HG02943 (cell line): ENCODE measurements around the gene NRF1.

Experiments
- ATAC-seq: cut with Tn5 transposase; IDR thresholded peaks from one replicate; pipeline ENCODE4 v1.9.1; 2021; ENCODE audit warnings: mild to moderate bottlenecking, low read depth, moderate library complexity; ENCODE audit not compliant: unreplicated experiment

Gene NRF1

GRCh38 chr7:129767120-129768015 lies 155.8 kb downstream of the NRF1 start:
- no peak for ATAC-seq

- no peak for ATAC-seq
Measured at GRCh38 chr7:129768614-129769399, 157.3 kb downstream of the NRF1 start.

- no peak for ATAC-seq
Measured at GRCh38 chr7:129769400-129769774, 157.9 kb downstream of the NRF1 start.

GRCh38 chr7:129769866-129770808 lies 158.6 kb downstream of the NRF1 start:
- no peak for ATAC-seq

GRCh38 chr7:129771201-129771927 lies 159.8 kb downstream of the NRF1 start:
- no peak for ATAC-seq

- ATAC-seq: no peak
Measured at GRCh38 chr7:129771928-129772479, 160.5 kb downstream of the NRF1 start.

- ATAC-seq: no peak
Measured at GRCh38 chr7:129772646-129773280, 161.2 kb downstream of the NRF1 start.

GRCh38 chr7:129773328-129773731 lies 161.8 kb downstream of the NRF1 start:
- ATAC-seq: no peak

- ATAC-seq: no peak
Measured at GRCh38 chr7:129773871-129774270, 162.4 kb downstream of the NRF1 start.

GRCh38 chr7:129774359-129774758 lies 162.8 kb downstream of the NRF1 start:
- ATAC-seq: no peak

- ATAC-seq: no peak
Measured at GRCh38 chr7:129774871-129775694, 163.6 kb downstream of the NRF1 start.

GRCh38 chr7:129775695-129776361 lies 164.3 kb downstream of the NRF1 start:
- ATAC-seq: no peak

GRCh38 chr7:129776362-129776722 lies 164.8 kb downstream of the NRF1 start:
- no peak for ATAC-seq

- no peak for ATAC-seq
Measured at GRCh38 chr7:129777195-129777844, 165.8 kb downstream of the NRF1 start.

GRCh38 chr7:129777993-129778769 lies 166.7 kb downstream of the NRF1 start:
- ATAC-seq: no peak

- ATAC-seq: no peak
Measured at GRCh38 chr7:129778770-129779601, 167.5 kb downstream of the NRF1 start.
